ENCODE results near the gene CARM1. TPM values are rescaled to one million over a fixed set of nuclear protein-coding genes. Genes with fewer than 3 reads are reported as not detected.
"Not testable (repeated sequence)": the region's sequence is repeated elsewhere in the genome, so short reads cannot be mapped to it uniquely, and the experiment has no call there.

CARM1 gene
- total RNA-seq, 1 donor from 2014 or later = 37.1 TPM

- DNase-seq (ENCODE audit: low read depth) = peak; percentile 17
Measured at GRCh38 chr19:10872546-10873107, 1.3 kb downstream of the CARM1 start.

- DNase-seq (ENCODE audit: low read depth) = no peak
Measured at GRCh38 chr19:10874024-10874423, 2.7 kb downstream of the CARM1 start.

- DNase-seq (ENCODE audit: low read depth) = peak; percentile 87
Measured at GRCh38 chr19:10876459-10877240, 5.3 kb downstream of the CARM1 start.

- DNase-seq (ENCODE audit: low read depth) = not testable (repeated sequence)
Measured at GRCh38 chr19:10877608-10878007, 6.3 kb downstream of the CARM1 start.

DNA sequence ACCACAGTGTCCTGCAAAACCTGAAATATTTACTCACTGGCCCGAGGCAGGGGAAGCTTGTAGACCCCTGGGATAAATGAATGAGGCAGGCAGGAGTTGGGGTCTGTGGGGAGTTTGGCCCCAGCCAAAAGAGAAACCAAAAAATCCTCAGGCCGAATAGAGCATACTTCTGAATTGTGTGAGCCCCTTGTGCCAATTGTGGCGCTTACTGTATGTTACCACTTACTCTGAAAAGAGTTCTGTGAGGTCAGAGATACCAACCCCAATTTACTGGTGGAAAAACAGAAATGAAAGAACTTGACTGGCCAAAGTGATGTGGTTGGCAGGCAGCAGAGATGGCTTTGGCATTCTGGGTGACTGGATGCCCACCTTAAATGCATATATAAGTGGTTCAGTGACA is 6.9 kb downstream of the CARM1 start:
- DNase-seq (ENCODE audit: low read depth) = no peak

DNA sequence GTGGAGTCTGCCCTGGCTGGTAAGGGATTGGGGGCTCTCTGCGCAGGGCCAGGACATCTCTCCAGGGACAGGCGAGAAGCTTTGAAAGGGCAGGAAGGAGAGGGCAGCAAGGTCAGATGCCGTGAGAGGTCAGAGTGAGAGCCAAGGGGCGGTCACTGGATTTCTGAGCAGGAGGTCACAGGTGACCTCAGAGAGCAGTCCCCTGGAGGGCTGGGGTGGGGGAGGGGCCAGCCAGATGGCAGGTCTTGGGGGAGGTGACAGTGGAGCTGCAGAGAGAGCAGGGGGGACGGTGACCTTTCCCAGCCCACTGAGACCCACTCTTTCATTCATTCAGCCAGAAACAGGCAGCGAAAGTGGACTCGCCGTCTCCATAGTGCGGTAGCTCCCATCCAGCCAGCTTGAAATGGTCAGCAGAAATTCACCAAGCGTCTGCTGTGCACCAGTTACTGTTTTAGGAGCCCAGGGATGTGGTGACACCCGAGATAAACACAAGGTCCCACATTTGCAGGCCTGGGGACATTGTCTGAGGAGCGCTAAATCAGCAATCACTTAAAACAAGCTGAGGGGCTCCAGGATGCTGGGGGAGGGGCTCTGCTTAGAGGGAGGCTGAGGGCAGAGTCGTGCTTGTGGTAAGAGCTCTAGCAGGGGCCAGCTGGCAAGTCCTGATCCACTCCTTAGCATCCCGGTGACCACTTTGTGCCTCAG is 10.2 kb downstream of the CARM1 start:
- DNase-seq (ENCODE audit: low read depth) = no peak

- DNase-seq (ENCODE audit: low read depth) = no peak
Measured at GRCh38 chr19:10882108-10882457, 10.7 kb downstream of the CARM1 start.

DNA sequence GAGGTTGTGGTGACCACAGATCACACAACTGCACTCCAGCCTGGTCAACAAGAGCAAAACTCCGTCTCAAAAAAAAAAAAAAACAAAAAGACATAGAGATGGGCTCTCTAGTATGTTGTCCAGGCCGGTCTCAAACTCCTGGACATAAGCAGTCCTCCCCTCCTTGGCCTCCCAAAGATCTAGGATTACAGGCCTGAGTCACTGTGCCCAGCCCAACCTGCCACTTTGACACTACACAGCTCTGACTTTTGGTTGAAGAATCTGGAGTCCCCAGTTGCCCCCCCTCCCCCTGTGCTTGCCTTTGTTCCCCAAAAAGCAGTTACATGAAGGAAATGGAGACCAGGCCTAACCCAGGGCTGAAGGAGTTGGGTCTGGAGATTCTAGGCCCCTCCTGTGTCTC is 12.9 kb downstream of the CARM1 start:
- peak; percentile 65 for DNase-seq (ENCODE audit: low read depth)

DNA sequence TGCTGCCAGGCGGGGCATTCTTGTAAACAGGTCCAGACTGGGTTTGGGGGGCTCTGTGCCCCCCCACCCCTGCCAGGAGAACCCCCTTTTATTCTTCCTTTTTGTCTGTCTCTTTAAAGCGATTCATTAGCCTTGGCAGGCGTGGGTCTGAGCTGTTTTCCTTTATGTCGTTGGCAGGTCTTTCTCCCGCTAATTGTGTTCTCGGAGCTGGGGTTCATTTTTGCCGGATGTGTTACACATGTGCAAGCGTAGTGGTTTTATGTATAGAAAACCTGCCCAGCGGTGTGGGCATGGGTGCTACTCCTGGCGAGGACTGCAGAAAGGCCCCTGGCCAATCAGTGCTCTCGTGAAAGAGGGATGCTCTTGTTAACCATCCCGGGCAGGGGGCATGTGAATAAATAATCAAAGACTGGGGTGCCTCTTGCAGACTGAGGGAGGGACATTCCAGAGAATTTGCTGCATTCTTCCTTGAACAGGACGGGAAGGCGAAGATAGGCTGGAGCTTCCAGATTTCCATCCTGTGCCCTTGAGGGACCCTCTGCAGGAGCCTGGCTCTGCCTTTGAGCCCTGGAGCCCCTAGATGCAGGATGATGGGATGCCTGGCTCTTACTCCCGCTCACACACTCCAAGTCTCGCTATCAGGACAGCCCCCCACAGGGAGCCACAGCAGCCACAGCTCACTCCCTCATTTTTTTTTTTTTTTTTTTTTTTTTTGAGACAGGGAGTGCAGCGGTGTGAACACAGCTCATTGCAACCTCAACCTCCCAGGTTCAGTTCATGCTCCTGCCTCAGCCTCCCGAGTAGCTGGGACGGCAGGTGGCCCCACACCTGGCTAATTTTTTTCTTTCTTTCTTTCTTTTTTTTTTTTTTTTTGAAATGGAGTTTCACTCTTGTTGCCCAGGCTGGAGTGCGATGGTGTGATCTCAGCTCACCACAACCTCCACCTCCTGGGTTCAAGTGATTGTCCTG is 14.1 kb downstream of the CARM1 start:
- DNase-seq (ENCODE audit: low read depth) = no peak

DNA sequence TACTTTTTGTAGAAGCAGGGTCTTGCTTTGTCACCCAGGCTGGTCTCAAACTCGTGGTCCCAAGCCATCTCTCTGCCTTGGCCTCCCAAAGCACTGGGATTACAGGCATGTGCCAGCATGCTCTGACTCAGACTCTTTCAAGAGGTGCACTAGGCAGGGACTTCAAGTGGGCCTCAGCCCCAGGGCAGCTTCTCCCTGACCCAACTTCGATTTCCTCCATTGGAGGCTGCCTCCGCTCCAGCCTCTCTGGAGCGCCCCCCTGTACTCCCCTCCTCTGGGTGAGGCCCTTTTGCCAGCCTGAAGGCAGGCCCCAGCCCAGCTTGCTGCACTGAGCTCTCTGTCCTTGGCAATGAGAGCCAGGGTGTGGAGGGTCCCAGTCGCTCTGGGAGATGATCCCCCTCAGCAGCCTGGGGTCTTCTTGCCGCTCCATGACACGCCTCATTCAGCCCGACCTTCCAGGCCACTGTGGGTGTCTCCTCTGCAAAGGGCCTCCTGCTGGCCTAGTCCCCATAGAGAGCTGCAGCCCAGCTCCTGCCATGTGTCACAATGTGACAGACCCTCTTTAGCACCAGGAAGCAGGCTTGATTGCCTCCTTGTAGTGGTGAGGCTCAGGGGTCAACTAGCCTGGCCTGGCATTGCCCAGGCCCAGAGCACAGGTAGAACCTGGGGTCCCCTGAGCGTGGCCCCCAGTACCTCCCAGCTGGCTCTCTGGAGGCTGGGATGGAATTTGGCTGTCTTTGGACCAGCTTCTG is 16.4 kb downstream of the CARM1 start:
- DNase-seq (ENCODE audit: low read depth) = no peak

DNA sequence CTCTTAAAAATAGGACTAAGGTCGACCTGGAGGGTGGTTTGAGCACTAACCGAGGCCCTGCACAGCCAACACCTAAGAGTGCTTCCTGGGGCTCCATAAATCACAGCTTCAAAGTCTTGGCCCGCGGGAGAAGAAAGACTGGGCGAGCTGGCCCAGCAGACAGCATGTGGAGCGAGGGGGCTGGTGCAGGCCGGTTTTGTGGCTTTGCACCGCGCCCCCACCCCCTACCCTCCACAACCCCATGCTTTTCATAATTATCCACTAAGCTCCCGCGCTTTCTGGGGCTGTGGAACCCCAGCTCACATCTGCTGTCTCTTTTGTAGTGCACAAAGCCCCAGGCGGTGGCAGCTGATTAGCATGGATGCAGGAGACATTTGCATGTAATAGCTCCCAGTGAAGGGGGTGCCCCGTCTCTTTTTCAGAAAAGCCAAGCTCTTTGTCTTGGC is 17.1 kb downstream of the CARM1 start:
- DNase-seq (ENCODE audit: low read depth) = no peak

GRCh38 chr19:10889880-10890279 is 18.5 kb downstream of the CARM1 start:
- DNase-seq (ENCODE audit: low read depth) = no peak

DNA sequence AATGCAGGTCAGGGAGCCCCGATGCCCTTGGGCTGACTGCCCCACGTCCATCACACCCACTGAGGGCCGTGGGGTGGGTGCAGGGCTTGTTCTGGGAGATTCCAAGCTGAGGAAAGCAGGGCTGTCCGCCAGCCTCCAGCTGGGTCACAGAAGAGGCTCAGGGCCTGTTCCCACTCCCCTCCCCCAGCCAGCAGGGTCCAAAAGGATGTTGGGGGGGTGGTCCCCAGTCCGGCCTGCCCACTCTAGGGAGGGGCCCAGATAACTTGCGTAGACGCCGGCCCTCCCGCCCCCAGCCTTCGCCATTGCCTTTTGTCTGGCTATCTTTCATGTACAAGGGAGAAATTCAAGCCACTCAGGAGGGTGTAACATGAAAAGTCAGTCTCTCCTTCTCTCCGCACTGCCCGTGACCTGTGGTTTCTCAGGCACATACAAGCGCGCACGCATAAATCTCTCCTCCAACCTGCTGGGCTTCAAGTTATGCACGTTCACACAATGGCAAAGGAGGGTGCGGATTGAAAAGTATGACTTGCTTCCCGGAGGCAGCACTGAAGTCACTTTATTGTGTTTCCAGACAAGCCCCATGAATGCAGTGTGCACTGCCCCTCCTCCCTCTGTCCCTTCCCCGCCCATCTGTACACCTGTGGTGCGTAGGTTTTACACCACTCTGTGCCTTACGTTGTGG is 20.2 kb downstream of the CARM1 start:
- no peak for DNase-seq (ENCODE audit: low read depth)

DNA sequence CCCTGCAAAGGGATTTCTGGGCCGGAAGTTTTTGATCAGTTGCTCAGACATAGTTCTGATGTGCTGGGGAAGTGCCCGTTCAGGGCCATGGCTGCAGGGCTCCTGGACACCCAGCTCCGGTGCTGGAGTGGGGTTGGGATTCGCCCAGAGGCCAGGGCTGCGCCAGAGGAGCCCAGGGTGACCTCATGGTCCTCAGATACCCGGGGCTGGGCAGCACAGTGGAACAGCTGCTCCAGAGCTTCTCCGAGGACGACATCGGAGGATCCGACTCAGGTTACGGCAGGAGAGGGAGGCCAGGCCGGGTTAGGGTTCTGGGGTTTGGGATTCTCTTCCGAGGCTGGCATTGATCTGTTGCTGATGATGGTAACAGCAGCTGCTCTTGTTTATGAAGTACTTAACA is 20.9 kb downstream of the CARM1 start:
- DNase-seq (ENCODE audit: low read depth) = peak; percentile 95

GRCh38 chr19:10894911-10895213 is 23.5 kb downstream of the CARM1 start:
- DNase-seq (ENCODE audit: low read depth) = no peak

- no peak for DNase-seq (ENCODE audit: low read depth)
Measured at GRCh38 chr19:10895363-10895762, 24.0 kb downstream of the CARM1 start.

DNA sequence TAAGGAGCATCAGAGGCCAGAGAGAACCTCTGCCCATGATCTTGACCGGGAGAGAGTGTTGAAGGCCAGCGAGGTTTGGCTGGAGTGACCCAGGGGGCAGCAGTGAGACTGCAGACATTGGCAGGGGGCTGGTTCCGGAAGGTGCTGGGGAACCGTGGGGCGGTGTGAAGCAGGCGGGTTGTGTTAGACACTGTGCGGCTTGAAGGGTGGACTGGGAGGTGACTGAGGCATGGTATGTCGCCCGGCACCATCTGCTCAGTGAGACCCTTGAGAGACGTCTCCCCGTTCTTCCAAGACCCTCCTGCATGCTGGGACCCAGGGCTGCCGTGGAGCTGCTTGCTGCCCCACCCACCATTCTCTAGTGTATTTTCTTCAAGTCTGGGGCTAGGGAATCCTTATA is 24.6 kb downstream of the CARM1 start:
- no peak for DNase-seq (ENCODE audit: low read depth)

GRCh38 chr19:10896851-10897526 is 25.6 kb downstream of the CARM1 start:
- no peak for DNase-seq (ENCODE audit: low read depth)

DNA sequence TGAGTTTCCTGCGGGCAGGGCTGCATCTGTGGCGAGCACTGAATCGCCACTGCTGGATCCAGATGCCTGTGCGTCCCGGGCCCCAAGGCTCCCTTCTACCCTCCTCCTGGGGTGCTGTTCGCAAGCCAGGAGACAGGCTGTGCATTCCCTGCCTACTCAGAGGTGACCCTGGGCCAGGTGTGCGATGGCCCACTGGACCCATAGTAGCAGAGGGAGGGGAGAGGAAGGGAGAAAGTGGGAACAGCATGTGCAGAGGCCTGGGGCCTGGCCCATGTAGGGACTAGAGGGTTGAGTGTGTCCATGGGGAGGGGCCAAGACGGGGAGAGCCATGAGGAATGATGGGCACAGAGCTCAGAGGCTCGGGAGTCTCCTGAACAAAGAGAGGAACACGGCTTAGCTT is 27.3 kb downstream of the CARM1 start:
- no peak for DNase-seq (ENCODE audit: low read depth)

All from myocyte (in vitro differentiated cells).